NCI-H526 (cell line): ENCODE data around the gene EML4.
"Not testable (repeated sequence)": the region's sequence is repeated elsewhere in the genome, so short reads cannot be mapped to it uniquely, and the experiment has no call there.

ENCODE experiments used
- DNase-seq, 2 experiments: peaks; one replicate each; lab custom pipeline; 2025; lab: John Stamatoyannopoulos, UW

EML4 gene

GRCh38 chr2:42261518-42262195 lies 92.5 kb downstream of the EML4 start:
- DNase-seq: no peak

DNA sequence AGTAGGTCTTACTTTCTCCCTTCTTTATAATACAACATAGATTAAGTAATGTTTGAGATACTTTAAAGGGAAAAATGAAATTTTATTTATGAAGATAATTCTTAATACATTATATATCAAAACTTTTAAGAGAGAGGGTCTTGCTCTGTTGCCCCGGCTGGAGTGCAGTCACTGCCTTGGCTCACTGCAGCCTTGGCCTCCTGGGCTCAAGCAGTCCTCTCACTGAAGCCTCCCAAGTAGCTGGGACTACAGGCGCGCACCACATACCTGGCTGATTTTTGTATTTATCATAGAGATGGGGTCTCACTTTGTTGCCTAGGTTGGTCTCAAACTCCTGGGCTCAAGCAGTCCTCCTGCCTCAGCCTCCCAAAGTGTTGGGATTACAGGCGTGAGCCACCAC lies 97.1 kb downstream of the EML4 start:
- no peak for DNase-seq

- no peak for DNase-seq
Measured at GRCh38 chr2:42267530-42267929, 98.4 kb downstream of the EML4 start.

GRCh38 chr2:42268528-42269151 lies 99.5 kb downstream of the EML4 start:
- no peak for DNase-seq

DNA sequence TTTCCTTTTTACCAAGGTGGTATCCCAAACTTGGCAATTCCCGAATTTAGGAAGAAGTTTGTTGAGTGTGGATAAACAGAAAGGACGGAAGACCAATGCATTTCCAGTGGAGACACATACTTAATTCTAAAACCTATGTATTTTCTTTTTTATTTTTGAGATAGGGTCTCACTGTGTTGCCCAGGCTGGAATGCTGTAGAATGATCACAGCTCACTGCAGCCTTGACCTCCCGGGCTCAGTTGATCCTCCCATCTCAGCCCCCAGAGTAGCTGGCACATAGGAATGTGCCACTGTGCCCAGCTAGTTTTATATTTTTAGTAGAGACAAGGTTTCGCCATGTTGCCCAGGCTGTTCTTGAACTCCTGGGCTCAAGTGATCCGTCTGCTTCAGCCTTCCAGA lies 101.6 kb downstream of the EML4 start:
- DNase-seq: no peak

DNA sequence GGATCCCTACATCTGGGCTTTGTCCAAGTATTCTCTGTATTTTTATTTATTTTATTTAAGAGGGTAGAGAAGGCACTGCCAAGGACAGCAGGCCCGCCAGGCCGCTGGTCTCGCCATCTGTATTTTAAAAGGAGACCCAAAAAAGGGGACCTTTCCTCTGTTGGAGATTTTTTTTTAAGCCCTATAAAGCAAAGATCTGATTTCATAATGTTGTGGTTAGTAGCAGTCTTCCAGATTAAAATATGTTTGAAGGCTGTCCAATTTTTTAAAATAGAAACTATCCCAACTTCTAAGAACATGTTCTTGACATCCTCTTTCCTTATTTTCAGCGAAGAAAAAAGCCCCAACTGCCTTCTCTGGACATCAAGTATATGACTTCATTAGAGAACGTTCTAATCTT lies 102.1 kb downstream of the EML4 start:
- not testable (repeated sequence) for DNase-seq

DNA sequence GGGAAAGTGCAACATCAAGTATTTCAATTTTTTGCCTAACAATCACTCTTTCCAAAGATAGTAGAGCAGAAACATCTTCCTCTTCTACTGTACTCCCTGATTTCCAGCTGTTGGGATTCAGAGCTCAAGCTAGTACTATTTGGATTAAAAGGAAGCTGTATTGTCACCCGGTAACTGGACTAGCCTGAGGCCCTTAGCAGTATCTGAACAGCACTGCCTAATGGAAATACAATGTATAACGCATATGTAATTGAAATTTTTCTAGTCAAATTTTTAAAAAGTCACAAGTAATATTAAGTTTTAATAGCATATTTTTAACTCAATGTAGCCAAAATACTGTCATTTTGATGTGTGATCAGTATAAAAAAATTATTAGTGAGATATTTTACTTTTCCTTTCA lies 105.7 kb downstream of the EML4 start:
- no peak for DNase-seq

- no peak for DNase-seq
Measured at GRCh38 chr2:42281416-42282081, 112.4 kb downstream of the EML4 start.

- DNase-seq: no peak
Measured at GRCh38 chr2:42284019-42284418, 114.9 kb downstream of the EML4 start.

GRCh38 chr2:42286268-42286946 lies 117.3 kb downstream of the EML4 start:
- no peak for DNase-seq

DNA sequence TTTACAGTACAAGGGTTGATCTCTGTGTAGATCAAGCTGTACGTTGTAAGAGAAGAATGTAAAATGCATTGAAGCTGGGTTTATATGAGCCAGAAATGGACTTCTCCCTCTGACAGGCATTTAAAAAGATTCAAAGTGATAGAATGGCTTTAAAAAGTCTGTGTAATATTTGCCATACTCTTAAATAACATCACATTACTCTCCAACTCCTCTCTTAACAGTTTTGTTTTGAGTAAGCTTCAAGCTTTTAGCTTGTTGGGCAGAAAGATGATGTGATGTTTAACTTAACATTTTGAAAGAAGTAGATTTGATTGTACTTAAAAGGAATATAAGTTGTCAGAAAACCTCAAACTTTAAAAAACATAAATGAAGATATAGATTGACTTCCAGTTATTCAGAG lies 119.7 kb downstream of the EML4 start:
- DNase-seq: no peak

- DNase-seq: no peak
Measured at GRCh38 chr2:42289222-42289621, 120.1 kb downstream of the EML4 start.

DNA sequence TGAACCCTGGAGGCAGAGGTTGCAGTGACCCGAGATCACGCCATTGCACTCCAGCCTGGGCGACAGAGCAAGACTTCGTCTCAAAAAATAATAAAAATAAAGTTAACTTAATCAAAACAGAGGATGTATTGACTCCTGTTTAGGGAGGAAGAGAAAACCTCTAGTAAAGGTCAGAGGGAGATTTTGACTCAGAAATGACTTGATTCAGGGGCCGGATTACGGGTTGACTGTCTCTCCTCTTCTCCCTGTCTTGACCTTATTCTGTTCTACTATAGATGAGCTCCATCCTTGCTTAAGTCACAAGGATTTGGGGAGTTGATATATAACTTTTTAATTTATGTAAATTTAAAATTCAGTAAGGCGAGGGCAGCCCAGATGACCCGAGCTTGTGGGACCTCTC lies 120.9 kb downstream of the EML4 start:
- no peak for DNase-seq

- DNase-seq: no peak
Measured at GRCh38 chr2:42293019-42293418, 123.9 kb downstream of the EML4 start.

GRCh38 chr2:42296226-42296625 lies 127.1 kb downstream of the EML4 start:
- DNase-seq: peak; percentile 6 to 8

DNA sequence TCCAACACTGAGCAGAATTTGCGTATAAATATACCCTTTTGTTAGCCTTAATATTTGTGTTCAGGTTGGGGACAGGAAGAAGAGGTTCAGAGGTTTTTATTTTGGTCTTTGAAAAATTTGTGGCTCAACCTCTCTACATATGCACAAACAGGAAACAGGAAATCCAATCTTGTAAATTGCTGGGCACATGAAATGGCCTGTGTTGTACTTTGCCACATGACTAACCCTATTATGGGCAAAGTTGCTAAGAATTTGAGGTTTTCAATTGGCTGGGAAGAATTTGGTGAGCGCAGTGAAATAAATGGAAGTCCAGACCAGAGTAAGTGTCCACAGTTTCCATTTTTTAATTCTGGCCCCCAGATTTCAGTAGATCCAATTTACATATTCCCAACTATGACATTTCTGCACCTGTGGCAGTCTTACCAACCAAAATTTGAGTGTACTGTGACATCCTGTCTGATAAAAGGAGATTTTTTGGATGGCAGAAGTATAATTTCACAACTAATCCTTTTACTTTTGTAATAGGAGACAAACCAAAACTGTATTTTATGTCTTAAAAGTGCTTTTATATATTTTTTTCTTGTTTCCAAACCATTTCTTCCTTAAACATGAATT lies 128.3 kb downstream of the EML4 start:
- DNase-seq: no peak

- no peak for DNase-seq
Measured at GRCh38 chr2:42298132-42298531, 129.0 kb downstream of the EML4 start.

GRCh38 chr2:42298996-42299754 lies 130.0 kb downstream of the EML4 start:
- DNase-seq: no peak

- DNase-seq: no peak
Measured at GRCh38 chr2:42300527-42300926, 131.4 kb downstream of the EML4 start.

DNA sequence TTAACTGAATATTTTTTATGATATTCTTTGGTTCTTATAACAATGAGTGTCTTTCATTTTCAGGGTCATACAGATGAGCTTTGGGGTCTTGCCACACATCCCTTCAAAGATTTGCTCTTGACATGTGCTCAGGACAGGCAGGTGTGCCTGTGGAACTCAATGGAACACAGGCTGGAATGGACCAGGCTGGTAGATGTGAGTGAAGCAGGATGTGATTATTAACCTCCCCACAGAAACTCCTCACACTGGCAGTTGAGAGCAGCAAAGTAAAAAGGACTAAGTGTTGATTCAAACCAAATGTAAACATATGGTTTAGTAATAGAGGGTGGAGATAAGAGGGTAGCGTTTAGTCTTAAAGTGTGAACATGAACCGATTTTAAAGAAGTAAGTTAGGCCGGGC lies 134.1 kb downstream of the EML4 start:
- DNase-seq: no peak

GRCh38 chr2:42304059-42304713 lies 135.0 kb downstream of the EML4 start:
- no peak for DNase-seq
